Keratinocyte (primary cell): Measurements from ENCODE around the gene AVPR2. TPM values are rescaled to one million over a fixed set of nuclear protein-coding genes. Genes with fewer than 3 reads are reported as not detected.

Source experiments
- DNase-seq: peaks from one replicate; pipeline ENCODE4 v3.0.0-alpha.2; 2011; ENCODE audit warnings: low read depth, missing footprints, low spot score
- FAIRE-seq: peaks from 2 replicates; lab custom pipeline; 2011; peaks lifted over from hg19 to GRCh38; lab: Jason Lieb, UNC
- H2AFZ ChIP-seq: 2 replicates; pipeline ENCODE4 v1.6.0; 2012; ENCODE audit warnings: low read length, control low read depth, inconsistent platforms; ENCODE audit not compliant: control insufficient read depth
- H3K27ac ChIP-seq: 2 replicates; pipeline ENCODE4 v1.5.1; 2011; ENCODE audit warnings: low read length; ENCODE audit not compliant: control insufficient read depth, insufficient read depth
- H3K27me3 ChIP-seq: 3 replicates; pipeline ENCODE4 v1.6.0; 2011; ENCODE audit warnings: low read length; ENCODE audit not compliant: control insufficient read depth, insufficient read depth; ENCODE audit errors: extremely low read depth
- H3K36me3 ChIP-seq, 2 experiments: 2 replicates in 1 of 2; 3 replicates in 1 of 2; pipeline ENCODE4 v1.5.1; 2011; ENCODE audit warnings: low read length in 2 of 2, mild to moderate bottlenecking in 1 of 2; ENCODE audit not compliant: control insufficient read depth in 2 of 2, insufficient read depth in 2 of 2; ENCODE audit errors: extremely low read depth in 1 of 2
- H3K4me1 ChIP-seq: 3 replicates; pipeline ENCODE4 v1.5.1; 2011; ENCODE audit warnings: low read length; ENCODE audit not compliant: control insufficient read depth, insufficient read depth; ENCODE audit errors: extremely low read depth
- H3K4me2 ChIP-seq: 3 replicates; pipeline ENCODE4 v1.6.0; 2011; ENCODE audit warnings: low read depth, low read length; ENCODE audit not compliant: control insufficient read depth, insufficient read depth; ENCODE audit errors: extremely low read depth
- H3K4me3 ChIP-seq, 3 experiments: fragments of 200-600 bp in 1 of 3; sonication (generic) in 1 of 3; 2 replicates in 2 of 3; 3 replicates in 1 of 3; pipeline ENCODE4 v1.5.1; 2011 to 2016; ENCODE audit warnings: low read length in 3 of 3, mild to moderate bottlenecking in 3 of 3, control low read depth in 2 of 3, inconsistent platforms in 1 of 3, low read depth in 1 of 3, mixed read lengths in 1 of 3, mixed run types in 1 of 3, moderate library complexity in 1 of 3; ENCODE audit not compliant: control insufficient read depth in 2 of 3, insufficient read depth in 2 of 3; ENCODE audit errors: extremely low read depth in 1 of 3
- H3K79me2 ChIP-seq: 2 replicates; pipeline ENCODE4 v1.6.0; 2012; ENCODE audit warnings: low read length; ENCODE audit not compliant: control insufficient read depth, insufficient read depth
- H3K9ac ChIP-seq: 3 replicates; pipeline ENCODE4 v1.6.0; 2011; ENCODE audit warnings: low read length; ENCODE audit not compliant: control insufficient read depth, insufficient read depth; ENCODE audit errors: extremely low read depth
- H3K9me1 ChIP-seq: 3 replicates; pipeline ENCODE4 v1.6.0; 2011; ENCODE audit warnings: low read length; ENCODE audit not compliant: control insufficient read depth, insufficient read depth; ENCODE audit errors: extremely low read depth
- H3K9me3 ChIP-seq: 2 replicates; pipeline ENCODE4 v1.5.1; 2012; ENCODE audit warnings: low read depth, low read length; ENCODE audit not compliant: control insufficient read depth
- H4K20me1 ChIP-seq: 3 replicates; pipeline ENCODE4 v1.6.0; 2011; ENCODE audit warnings: low read length; ENCODE audit not compliant: control insufficient read depth, insufficient read depth; ENCODE audit errors: extremely low read depth
- EZH2 ChIP-seq: IDR thresholded peaks from one replicate; pipeline ENCODE4 v1.6.1; 2012; ENCODE audit warnings: inconsistent platforms, mild to moderate bottlenecking, low read length, moderate library complexity
- dilution Hi-C: fragments of 300-500 bp; cut with MboI; formaldehyde crosslinking; loops from one replicate; pipeline ENCODE4 v1.7.0; 2020; ENCODE audit warnings: low sequenced_read_pairs; ENCODE audit not compliant: extremely low pct_ligation_motif_present
- polyA plus RNA-seq, 5 experiments: library from polyadenylated mRNA; depleted of rRNA in 3 of 5; stranded (reverse) in 3 of 5; stranded (forward) in 1 of 5; unstranded in 1 of 5; fragments of >200 nt; gene quantifications; 1 replicate in 1 of 5; 2 replicates in 3 of 5; 3 replicates in 1 of 5; pipeline versions ENCODE4 v1.2.1 to v1.2.3, GENCODE V29; 2011 to 2012; ENCODE audit warnings: missing spikeins in 2 of 5, low read depth in 1 of 5, low replicate concordance in 1 of 5
- TF ChIP-seq, protein P1 (sequence below), 3 experiments: IDR thresholded peaks in 1 of 3; conservative IDR thresholded peaks in 1 of 3; optimal IDR thresholded peaks in 1 of 3; 2 replicates in 2 of 3; 3 replicates in 1 of 3; pipeline versions ENCODE3 to v1.5.1; 2011; ENCODE audit warnings: low read length in 3 of 3, mild to moderate bottlenecking in 3 of 3, moderate library complexity in 2 of 3, control low read depth in 1 of 3, inconsistent platforms in 1 of 3; ENCODE audit not compliant: insufficient read depth in 2 of 3; ENCODE audit errors: extremely low read depth in 1 of 3

Gene AVPR2
- polyA plus RNA-seq, 1 donor (not counting 4 experiments of a cell fraction or from before 2014, with no cell fraction given): not detected

DNA sequence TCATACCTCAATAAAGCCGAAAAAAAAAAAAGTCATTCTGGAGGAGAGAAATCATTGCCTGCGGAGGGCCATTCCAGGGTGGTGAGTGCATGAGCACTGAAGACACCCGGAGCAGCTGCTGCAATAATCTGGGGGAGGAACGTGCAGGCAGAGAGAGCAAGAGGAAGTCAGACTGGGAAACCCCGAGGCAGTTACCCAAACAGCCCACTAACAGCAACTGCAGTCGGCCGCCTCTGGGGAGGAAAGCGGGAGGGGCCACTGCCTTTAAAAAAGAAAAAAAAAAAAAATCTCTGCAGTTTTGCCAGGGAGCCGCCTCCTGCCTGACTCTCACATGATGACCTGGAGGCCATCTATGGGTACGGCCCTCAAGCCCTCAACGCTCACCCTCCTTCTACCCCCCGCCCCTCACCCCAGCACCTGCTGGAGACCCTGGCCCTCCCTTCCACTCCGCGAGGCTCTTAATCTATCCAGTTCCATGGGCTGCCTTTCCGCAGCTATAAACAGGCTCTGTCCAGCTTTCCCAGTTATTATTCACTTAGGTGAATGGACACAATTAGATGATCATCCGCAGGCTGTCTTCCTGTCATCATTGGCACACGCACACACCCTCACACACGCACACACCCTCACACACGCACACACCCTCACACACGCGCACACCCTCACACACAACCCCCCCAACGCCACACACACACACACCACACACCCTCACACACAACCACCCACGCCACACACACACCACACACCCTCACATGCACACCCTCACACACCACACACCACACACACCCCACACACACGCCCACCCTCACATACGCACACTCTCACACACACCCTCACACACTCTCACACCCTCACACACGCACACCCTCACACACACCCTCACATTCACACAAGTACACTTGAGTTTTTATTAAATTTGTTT, 3.4 kb upstream of the AVPR2 start:
- TF ChIP-seq, protein P1, sequence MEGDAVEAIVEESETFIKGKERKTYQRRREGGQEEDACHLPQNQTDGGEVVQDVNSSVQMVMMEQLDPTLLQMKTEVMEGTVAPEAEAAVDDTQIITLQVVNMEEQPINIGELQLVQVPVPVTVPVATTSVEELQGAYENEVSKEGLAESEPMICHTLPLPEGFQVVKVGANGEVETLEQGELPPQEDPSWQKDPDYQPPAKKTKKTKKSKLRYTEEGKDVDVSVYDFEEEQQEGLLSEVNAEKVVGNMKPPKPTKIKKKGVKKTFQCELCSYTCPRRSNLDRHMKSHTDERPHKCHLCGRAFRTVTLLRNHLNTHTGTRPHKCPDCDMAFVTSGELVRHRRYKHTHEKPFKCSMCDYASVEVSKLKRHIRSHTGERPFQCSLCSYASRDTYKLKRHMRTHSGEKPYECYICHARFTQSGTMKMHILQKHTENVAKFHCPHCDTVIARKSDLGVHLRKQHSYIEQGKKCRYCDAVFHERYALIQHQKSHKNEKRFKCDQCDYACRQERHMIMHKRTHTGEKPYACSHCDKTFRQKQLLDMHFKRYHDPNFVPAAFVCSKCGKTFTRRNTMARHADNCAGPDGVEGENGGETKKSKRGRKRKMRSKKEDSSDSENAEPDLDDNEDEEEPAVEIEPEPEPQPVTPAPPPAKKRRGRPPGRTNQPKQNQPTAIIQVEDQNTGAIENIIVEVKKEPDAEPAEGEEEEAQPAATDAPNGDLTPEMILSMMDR (optimal IDR thresholded peaks at IDR 0.05 in 1 of 3, IDR thresholded peaks at IDR 0.05 in 1 of 3, conservative IDR thresholded peaks at IDR 0.05 in 1 of 3; ENCODE audit: extremely low read depth in 1 of 3, insufficient read depth in 2 of 3, low read length in 3 of 3): no peak
- no peak for TF ChIP-seq EZH2
- H2AFZ ChIP-seq: no peak overlapping the region
- FAIRE-seq (no peak), DNase-seq (peak; percentile 60)
- no peaks in the 10 kb centered on the region for H3K79me2 ChIP-seq
- no peak overlapping the region for H3K4me3 ChIP-seq
- peak overlapping the region; percentile 32 for H3K4me2 ChIP-seq
- H3K9ac ChIP-seq: no peak overlapping the region
- H3K36me3 ChIP-seq: no peaks in the 10 kb centered on the region
- H3K27ac ChIP-seq: no peak overlapping the region
- H3K27me3 ChIP-seq: no peaks in the 10 kb centered on the region
- H4K20me1 ChIP-seq: no peaks in the 10 kb centered on the region
- peaks cover 8% of the 10 kb centered on the region for H3K4me1 ChIP-seq
- no peaks in the 10 kb centered on the region for H3K9me1 ChIP-seq
- dilution Hi-C loops: no loop called here
- H3K9me3 ChIP-seq: no peaks in the 10 kb centered on the region

DNA sequence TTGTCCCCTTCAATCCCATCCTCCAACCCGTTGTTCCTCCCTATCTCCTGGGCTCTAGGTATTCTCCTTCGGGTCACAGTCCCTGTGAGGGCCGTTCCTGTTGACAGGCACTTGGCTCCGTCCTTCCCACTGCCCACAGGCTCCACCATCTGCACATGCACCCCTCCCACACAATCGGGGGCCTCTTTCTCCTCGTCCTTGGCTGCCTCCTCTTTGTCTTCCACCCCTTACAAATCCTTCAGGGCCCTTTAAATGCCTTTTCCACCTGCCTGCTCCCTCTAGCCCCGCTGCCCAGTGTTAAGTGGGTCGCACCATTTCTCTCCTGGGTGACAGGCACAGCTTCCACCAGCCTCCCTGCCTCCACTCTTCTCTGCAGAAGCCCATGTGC, 2.7 kb upstream of the AVPR2 start:
- Histone ChIP-seq H3K9me1 (no peaks in the 10 kb centered on the region), H2AFZ (no peak overlapping the region), H3K36me3 (no peaks in the 10 kb centered on the region), H3K4me2 (no peak overlapping the region), H3K9ac (no peak overlapping the region), H3K27me3 (no peaks in the 10 kb centered on the region), H3K9me3 (no peaks in the 10 kb centered on the region), H3K79me2 (no peaks in the 10 kb centered on the region), H4K20me1 (no peaks in the 10 kb centered on the region), H3K4me1 (peaks cover 8% of the 10 kb centered on the region), H3K27ac (no peak overlapping the region), H3K4me3 (no peak overlapping the region)
- dilution Hi-C loops: no loop called here
- TF ChIP-seq EZH2: no peak
- TF ChIP-seq, protein P1 (optimal IDR thresholded peaks at IDR 0.05 in 1 of 3, IDR thresholded peaks at IDR 0.05 in 1 of 3, conservative IDR thresholded peaks at IDR 0.05 in 1 of 3; ENCODE audit: extremely low read depth in 1 of 3, insufficient read depth in 2 of 3, low read length in 3 of 3): no peak
- DNase-seq (no peak), FAIRE-seq (no peak)
